NT2/D1 (cell line): Measurements from ENCODE around the gene POU2AF1.
"Not testable (repeated sequence)": the region's sequence is repeated elsewhere in the genome, so short reads cannot be mapped to it uniquely, and the experiment has no call there.

Experiments
- DNase-seq: peaks from one replicate; pipeline ENCODE4 v3.0.0-alpha.2; 2011; ENCODE audit warnings: low read depth, low spot score
- H3K27me3 ChIP-seq: 2 replicates; pipeline ENCODE4 v1.6.0; 2011; ENCODE audit warnings: mild to moderate bottlenecking; ENCODE audit not compliant: insufficient read length, insufficient read depth
- H3K36me3 ChIP-seq: 2 replicates; pipeline ENCODE4 v1.6.1; 2011; ENCODE audit warnings: mild to moderate bottlenecking, low read length, mixed read lengths; ENCODE audit not compliant: insufficient read depth, insufficient read length
- H3K4me1 ChIP-seq: 2 replicates; pipeline ENCODE4 v1.5.1; 2011; ENCODE audit not compliant: insufficient read depth, insufficient read length
- H3K4me3 ChIP-seq: 2 replicates; pipeline ENCODE4 v1.5.1; 2011; ENCODE audit warnings: low read depth; ENCODE audit not compliant: insufficient read length
- H3K9ac ChIP-seq: 2 replicates; pipeline ENCODE4 v1.6.0; 2011; ENCODE audit warnings: low read depth; ENCODE audit not compliant: insufficient read length
- H3K9me3 ChIP-seq: 2 replicates; pipeline ENCODE4 v1.5.1; 2011; ENCODE audit warnings: mild to moderate bottlenecking, low read length; ENCODE audit not compliant: insufficient read depth
- SUZ12 ChIP-seq: IDR thresholded peaks from 2 replicates; pipeline ENCODE4 v1.6.1; 2011; ENCODE audit not compliant: insufficient read length, insufficient read depth; ENCODE audit errors: extremely low read depth
- YY1 ChIP-seq: IDR thresholded peaks from 2 replicates; pipeline ENCODE4 v1.6.1; 2011; ENCODE audit not compliant: insufficient read length, insufficient read depth
- ZNF274 ChIP-seq: IDR thresholded peaks from 2 replicates; pipeline ENCODE4 v1.6.1; 2011; ENCODE audit warnings: mild to moderate bottlenecking, low read depth, low read length

Gene POU2AF1

GRCh38 chr11:111325259-111325658 is 53.8 kb downstream of the POU2AF1 start:
- peaks cover 6% of the 10 kb centered on the region for H3K4me1 ChIP-seq
- DNase-seq, result no peak
- no peaks in the 10 kb centered on the region for H3K9me3 ChIP-seq
- no peak overlapping the region for H3K4me3 ChIP-seq
- no peak overlapping the region for H3K9ac ChIP-seq
- H3K36me3 ChIP-seq, result no peaks in the 10 kb centered on the region
- TF ChIP-seq SUZ12, result no peak
- H3K27me3 ChIP-seq, result no peaks in the 10 kb centered on the region

GRCh38 chr11:111324277-111324720 is 54.8 kb downstream of the POU2AF1 start:
- Histone ChIP-seq H3K36me3 (no peaks in the 10 kb centered on the region), H3K9me3 (no peaks in the 10 kb centered on the region), H3K27me3 (no peaks in the 10 kb centered on the region), H3K4me3 (no peak overlapping the region), H3K4me1 (peaks cover 7% of the 10 kb centered on the region), H3K9ac (no peak overlapping the region)
- TF ChIP-seq ZNF274 (no peak), SUZ12 (no peak), YY1 (no peak)
- no peak for DNase-seq

GRCh38 chr11:111322534-111322933 is 56.5 kb downstream of the POU2AF1 start:
- H3K27me3 ChIP-seq, result no peaks in the 10 kb centered on the region
- no peaks in the 10 kb centered on the region for H3K9me3 ChIP-seq
- no peak for DNase-seq
- H3K9ac ChIP-seq, result no peak overlapping the region
- peaks cover 4% of the 10 kb centered on the region for H3K4me1 ChIP-seq
- no peaks in the 10 kb centered on the region for H3K36me3 ChIP-seq
- TF ChIP-seq YY1 (no peak), ZNF274 (no peak), SUZ12 (no peak)
- no peak overlapping the region for H3K4me3 ChIP-seq

- Histone ChIP-seq H3K27me3 (no peaks in the 10 kb centered on the region), H3K36me3 (no peaks in the 10 kb centered on the region), H3K4me1 (peaks cover 4% of the 10 kb centered on the region), H3K4me3 (no peak overlapping the region), H3K9ac (no peak overlapping the region), H3K9me3 (no peaks in the 10 kb centered on the region)
- DNase-seq, result no peak
- TF ChIP-seq ZNF274 (no peak), YY1 (no peak), SUZ12 (no peak)
Observed at GRCh38 chr11:111320728-111321568, 58.1 kb downstream of the POU2AF1 start.

- not testable (repeated sequence) for H3K9me3 ChIP-seq, H3K27me3 ChIP-seq, H3K4me3 ChIP-seq, DNase-seq, H3K36me3 ChIP-seq, H3K9ac ChIP-seq, H3K4me1 ChIP-seq
Observed at GRCh38 chr11:111320199-111320598, 58.9 kb downstream of the POU2AF1 start.

- no peak for DNase-seq
- H3K9me3 ChIP-seq, result no peaks in the 10 kb centered on the region
- no peaks in the 10 kb centered on the region for H3K27me3 ChIP-seq
- H3K4me3 ChIP-seq, result no peak overlapping the region
- H3K4me1 ChIP-seq, result peaks cover 4% of the 10 kb centered on the region
- no peaks in the 10 kb centered on the region for H3K36me3 ChIP-seq
- no peak for TF ChIP-seq YY1
- no peak for TF ChIP-seq ZNF274
- TF ChIP-seq SUZ12, result no peak
- H3K9ac ChIP-seq, result no peak overlapping the region
Observed at GRCh38 chr11:111319296-111319695, 59.8 kb downstream of the POU2AF1 start.

GRCh38 chr11:111312076-111312475 is 67.0 kb downstream of the POU2AF1 start:
- no peak for TF ChIP-seq YY1
- no peak for TF ChIP-seq ZNF274
- no peak for TF ChIP-seq SUZ12
- DNase-seq, result no peak
- Histone ChIP-seq H3K36me3 (no peaks in the 10 kb centered on the region), H3K4me1 (no peaks in the 10 kb centered on the region), H3K4me3 (no peak overlapping the region), H3K9me3 (no peaks in the 10 kb centered on the region), H3K27me3 (no peaks in the 10 kb centered on the region), H3K9ac (no peak overlapping the region)

GRCh38 chr11:111310723-111311122 is 68.4 kb downstream of the POU2AF1 start:
- TF ChIP-seq ZNF274, result no peak
- no peak for TF ChIP-seq SUZ12
- TF ChIP-seq YY1, result no peak
- Histone ChIP-seq H3K36me3 (no peaks in the 10 kb centered on the region), H3K4me3 (no peak overlapping the region), H3K4me1 (no peaks in the 10 kb centered on the region), H3K9ac (no peak overlapping the region), H3K27me3 (no peaks in the 10 kb centered on the region), H3K9me3 (no peaks in the 10 kb centered on the region)
- no peak for DNase-seq
